GM19455 (cell line): Measurements from ENCODE around the gene YPEL4.

Experiments used
- ATAC-seq: cut with Tn5 transposase; IDR thresholded peaks from one replicate; pipeline ENCODE4 v1.9.1; 2021; ENCODE audit not compliant: unreplicated experiment

Gene YPEL4

DNA sequence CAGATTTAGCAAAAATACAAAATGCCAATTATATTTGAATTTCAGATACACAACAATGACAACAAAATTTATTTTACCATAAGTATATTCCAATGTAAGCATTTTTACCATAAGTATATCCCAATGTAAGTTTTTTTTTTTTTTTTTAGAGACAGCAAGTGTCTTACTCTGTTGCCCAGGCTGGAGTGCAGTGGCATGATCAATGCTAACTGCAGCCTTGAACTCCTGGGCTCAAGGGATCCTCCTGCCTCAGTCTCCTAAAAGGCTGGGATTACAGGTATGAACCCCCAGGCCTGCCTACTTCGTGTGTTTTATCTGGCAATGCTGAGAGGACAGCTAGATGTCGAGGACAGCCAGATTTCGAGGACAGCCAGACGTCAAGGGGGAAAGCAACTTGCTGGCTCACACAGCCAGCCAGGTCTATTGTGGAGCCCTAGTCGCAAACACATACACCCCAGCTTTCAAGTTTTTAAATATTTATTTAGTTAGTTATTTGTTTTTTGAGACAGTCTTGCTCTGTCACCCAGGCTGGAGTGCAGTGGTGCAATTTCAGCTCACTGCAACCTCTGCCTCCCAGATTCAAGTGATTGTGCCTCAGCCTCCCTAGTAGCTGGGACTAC lies 53.3 kb downstream of the YPEL4 start:
- ATAC-seq: no peak
